Measurements from ENCODE around the gene VAMP4. TPM values are rescaled to one million over a fixed set of nuclear protein-coding genes. Genes with fewer than 3 reads are reported as not detected.
A peak's percentile ranks its signal among the peaks of the same experiment; 100 is the strongest.

The VAMP4 gene
- total and polyA plus RNA-seq, 11 donors: 3.8 to 11.3 (median 7.1) TPM

- Histone ChIP-seq H3K4me1 (peaks cover 0 to 16% (median 1%) of the 10 kb centered on the region in 12 donors), H3K4me3 (no peak overlapping the region), H3K27ac (no peak overlapping the region), H3K36me3 (no peaks in the 10 kb centered on the region), H3K27me3 (no peaks in the 10 kb centered on the region), H3K9me3 (no peaks in the 10 kb centered on the region)
- DNase-seq (no peak), ATAC-seq (no peak)
- intact Hi-C loops (cut with DNase I): no loop called here
- 88 to 97% (median 93%) methylated on average over 2 of the region's 2 CpGs for WGBS, 4 donors
- TF ChIP-seq CTCF (IDR thresholded peaks at IDR 0.05) (no peak), POLR2A (IDR thresholded peaks at IDR 0.05) (no peak)
These were observed 65.0 kb downstream of the VAMP4 start for GRCh38 chr1:171676823-171677222.

- no peak for TF ChIP-seq POLR2A (IDR thresholded peaks at IDR 0.05)
- TF ChIP-seq CTCF (IDR thresholded peaks at IDR 0.05): no peak
- ATAC-seq (peak; percentile 47 to 59 (median 54)), DNase-seq (no peak)
- Histone ChIP-seq H3K36me3 (no peaks in the 10 kb centered on the region), H3K9me3 (no peaks in the 10 kb centered on the region), H3K4me3 (no peak overlapping the region), H3K27ac (peak overlapping the region in 8 of 12 donors; percentile 33 to 71 (median 38)), H3K27me3 (no peaks in the 10 kb centered on the region), H3K4me1 (peaks cover 0 to 16% (median 1%) of the 10 kb centered on the region in 12 donors)
- intact Hi-C loops (cut with DNase I): no loop called here
- 62 to 68% (median 64%) methylated on average over 3 of the region's 3 CpGs for WGBS, 4 donors
These were observed 67.1 kb downstream of the VAMP4 start for GRCh38 chr1:171674431-171675405.

- no peak overlapping the region for H3K4me3 ChIP-seq
- H3K27me3 ChIP-seq: no peaks in the 10 kb centered on the region
- ATAC-seq (no peak), DNase-seq (no peak)
- H3K4me1 ChIP-seq: peaks cover 0 to 21% (median 4%) of the 10 kb centered on the region in 12 donors
- WGBS, 4 donors: 96 to 99% (median 98%) methylated on average over 26 to 28 of the region's 28 CpGs
- no peaks in the 10 kb centered on the region for H3K36me3 ChIP-seq
- no peak overlapping the region for H3K27ac ChIP-seq
- H3K9me3 ChIP-seq: no peaks in the 10 kb centered on the region
- TF ChIP-seq CTCF (IDR thresholded peaks at IDR 0.05) (no peak), POLR2A (IDR thresholded peaks at IDR 0.05) (no peak)
- intact Hi-C loops (cut with DNase I): no loop called here
These were observed 71.1 kb downstream of the VAMP4 start for GRCh38 chr1:171670739-171671138.

- 90 to 97% (median 95%) methylated on average over 5 of the region's 5 CpGs for WGBS, 4 donors
- H3K4me3 ChIP-seq: no peak overlapping the region
- no peak for DNase-seq
- TF ChIP-seq POLR2A (IDR thresholded peaks at IDR 0.05) (no peak), CTCF (IDR thresholded peaks at IDR 0.05) (no peak)
- H3K27me3 ChIP-seq: no peaks in the 10 kb centered on the region
- H3K27ac ChIP-seq: no peak overlapping the region
- H3K36me3 ChIP-seq: no peaks in the 10 kb centered on the region
- peaks cover 0 to 31% (median 5%) of the 10 kb centered on the region in 12 donors for H3K4me1 ChIP-seq
- H3K9me3 ChIP-seq: no peaks in the 10 kb centered on the region
- ATAC-seq: no peak
- intact Hi-C loops (cut with DNase I): no loop called here
These were observed 73.5 kb downstream of the VAMP4 start for GRCh38 chr1:171668372-171668771.

Data from heart left ventricle (tissue), 16 donors.